ENCODE data around the gene SLC25A4. TPM values are rescaled to one million over a fixed set of nuclear protein-coding genes. Genes with fewer than 3 reads are reported as not detected.

The SLC25A4 gene
- total and polyA plus RNA-seq, 12 donors, result 511 to 2,916 (median 1,758) TPM

DNA sequence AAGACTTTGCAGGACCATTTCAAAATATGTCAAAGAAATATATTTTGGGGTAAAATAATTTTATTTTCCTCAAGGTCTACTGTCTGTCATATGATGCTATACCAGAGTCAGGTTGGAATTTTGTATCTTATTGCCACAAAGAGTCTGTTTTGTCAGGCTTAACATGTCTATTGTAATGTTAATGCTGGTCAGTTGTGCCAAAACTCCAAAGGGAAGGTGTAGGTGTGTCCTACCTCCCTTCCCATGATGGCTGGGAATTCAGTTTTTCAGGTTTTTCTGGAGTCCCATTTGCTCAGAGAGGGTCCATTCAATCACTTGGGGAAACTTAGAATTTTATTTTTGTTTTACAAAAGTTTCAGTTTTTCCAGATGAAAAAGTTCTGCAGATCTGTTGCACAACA is 33.3 kb upstream of the SLC25A4 start:
- ATAC-seq, result no peak
- intact Hi-C loops (cut with DNase I), result no loop called here
- Histone ChIP-seq H3K27ac (peak overlapping the region in 1 of 10 donors; percentile 59), H3K9me3 (no peaks in the 10 kb centered on the region), H3K36me3 (no peaks in the 10 kb centered on the region), H3K27me3 (no peaks in the 10 kb centered on the region), H3K4me1 (peaks cover 9 to 47% (median 27%) of the 10 kb centered on the region in 9 donors), H3K4me3 (no peak overlapping the region)
- TF ChIP-seq, protein P1, sequence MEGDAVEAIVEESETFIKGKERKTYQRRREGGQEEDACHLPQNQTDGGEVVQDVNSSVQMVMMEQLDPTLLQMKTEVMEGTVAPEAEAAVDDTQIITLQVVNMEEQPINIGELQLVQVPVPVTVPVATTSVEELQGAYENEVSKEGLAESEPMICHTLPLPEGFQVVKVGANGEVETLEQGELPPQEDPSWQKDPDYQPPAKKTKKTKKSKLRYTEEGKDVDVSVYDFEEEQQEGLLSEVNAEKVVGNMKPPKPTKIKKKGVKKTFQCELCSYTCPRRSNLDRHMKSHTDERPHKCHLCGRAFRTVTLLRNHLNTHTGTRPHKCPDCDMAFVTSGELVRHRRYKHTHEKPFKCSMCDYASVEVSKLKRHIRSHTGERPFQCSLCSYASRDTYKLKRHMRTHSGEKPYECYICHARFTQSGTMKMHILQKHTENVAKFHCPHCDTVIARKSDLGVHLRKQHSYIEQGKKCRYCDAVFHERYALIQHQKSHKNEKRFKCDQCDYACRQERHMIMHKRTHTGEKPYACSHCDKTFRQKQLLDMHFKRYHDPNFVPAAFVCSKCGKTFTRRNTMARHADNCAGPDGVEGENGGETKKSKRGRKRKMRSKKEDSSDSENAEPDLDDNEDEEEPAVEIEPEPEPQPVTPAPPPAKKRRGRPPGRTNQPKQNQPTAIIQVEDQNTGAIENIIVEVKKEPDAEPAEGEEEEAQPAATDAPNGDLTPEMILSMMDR (IDR thresholded peaks at IDR 0.05), result no peak
- no peak for DNase-seq

DNA sequence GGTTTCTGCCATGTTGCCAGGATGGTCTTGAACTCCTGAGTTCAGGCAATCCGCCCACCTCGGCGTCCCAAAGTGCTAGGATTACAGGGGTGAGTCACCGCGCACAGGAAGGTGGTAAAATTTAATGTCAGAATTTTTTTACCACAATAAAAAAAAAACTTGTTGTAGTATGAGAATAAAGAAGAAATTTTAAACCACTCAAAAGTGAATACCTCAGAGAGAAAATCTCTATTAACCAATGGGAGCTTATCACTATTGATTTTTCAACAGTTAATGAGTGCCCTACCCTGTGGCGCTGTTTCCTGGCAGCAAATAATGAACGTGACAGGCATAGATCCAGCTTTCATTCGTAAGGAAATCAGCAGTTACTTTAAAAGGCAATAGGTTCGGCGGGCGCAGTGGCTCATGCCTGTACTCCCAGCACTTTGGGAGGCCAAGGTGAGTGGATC is 32.7 kb upstream of the SLC25A4 start:
- no peak overlapping the region for H3K4me3 ChIP-seq
- no peaks in the 10 kb centered on the region for H3K27me3 ChIP-seq

DNA sequence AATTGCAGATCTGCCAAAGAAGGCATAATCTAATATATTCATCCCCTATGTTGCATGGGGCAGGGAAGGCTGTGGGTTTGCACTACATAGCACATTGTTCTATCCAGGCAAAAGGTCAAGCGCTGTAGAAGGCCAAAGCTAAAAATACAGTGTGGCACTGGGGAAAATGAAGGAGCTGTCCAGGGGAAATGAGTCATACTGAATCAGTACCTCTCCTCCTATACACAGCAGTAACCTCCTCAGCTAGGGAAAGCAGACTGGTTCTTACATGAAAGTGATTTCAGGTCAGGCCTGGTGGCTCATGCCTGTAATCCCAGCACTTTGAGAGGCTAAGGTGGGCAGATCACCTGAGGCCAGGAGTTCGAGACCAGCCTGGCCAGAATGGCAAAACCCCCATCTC is 31.0 kb upstream of the SLC25A4 start:
- Histone ChIP-seq H3K4me3 (no peak overlapping the region), H3K9me3 (no peaks in the 10 kb centered on the region), H3K36me3 (no peaks in the 10 kb centered on the region), H3K27me3 (no peaks in the 10 kb centered on the region), H3K27ac (peak overlapping the region; percentile 44 to 91 (median 81)), H3K4me1 (peaks cover 9 to 69% (median 34%) of the 10 kb centered on the region in 9 donors)
- TF ChIP-seq, protein P1 (IDR thresholded peaks at IDR 0.05), result no peak
- peak in 1 of 2 donors; percentile 79 for DNase-seq
- 33 to 41% methylated on average over 2 of the region's 2 CpGs for WGBS, 2 donors
- intact Hi-C loops (cut with DNase I), result no loop called here
- ATAC-seq, result peak; percentile 88 to 97 (median 97)

More for the DNA sequence above, 32.7 kb upstream of the SLC25A4 start:
- no peaks in the 10 kb centered on the region for H3K9me3 ChIP-seq
- intact Hi-C loops (cut with DNase I), result no loop called here
- 65 to 71% methylated on average over 11 of the region's 11 CpGs for WGBS, 2 donors
- peak overlapping the region in 2 of 10 donors; percentile 51 to 59 for H3K27ac ChIP-seq
- TF ChIP-seq, protein P1 (IDR thresholded peaks at IDR 0.05), result no peak
- H3K4me1 ChIP-seq, result peaks cover 9 to 51% (median 29%) of the 10 kb centered on the region in 9 donors
- no peaks in the 10 kb centered on the region for H3K36me3 ChIP-seq
- DNase-seq, result no peak
- no peak for ATAC-seq

DNA sequence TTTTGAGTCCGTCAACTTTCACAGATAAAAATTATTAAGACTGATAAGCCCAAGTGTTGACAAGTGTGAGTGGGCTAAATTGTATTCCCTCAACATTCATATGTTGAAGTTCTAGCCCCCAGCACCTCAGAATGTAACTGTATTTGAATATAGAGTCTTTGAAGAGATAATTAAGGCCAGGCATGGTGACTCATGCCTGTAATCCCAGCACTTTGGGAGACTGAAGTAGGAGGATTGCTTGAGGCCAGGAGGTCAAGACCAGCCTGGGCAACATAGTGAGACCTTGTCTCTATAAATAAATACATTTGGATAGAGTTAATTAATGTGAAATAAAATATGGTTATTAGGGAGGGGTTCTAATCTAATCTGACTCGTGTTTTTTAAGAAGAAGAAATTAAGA is 29.7 kb upstream of the SLC25A4 start:
- no peak for ATAC-seq
- 50 to 62% methylated on average over 2 of the region's 2 CpGs for whole genome bisulfite sequencing, 2 donors
- Histone ChIP-seq H3K36me3 (no peaks in the 10 kb centered on the region), H3K27me3 (no peaks in the 10 kb centered on the region), H3K4me1 (peaks cover 9 to 68% (median 34%) of the 10 kb centered on the region in 9 donors), H3K9me3 (no peaks in the 10 kb centered on the region), H3K4me3 (no peak overlapping the region), H3K27ac (peak overlapping the region; percentile 0 to 91 (median 81))
- TF ChIP-seq, protein P1 (IDR thresholded peaks at IDR 0.05), result no peak
- no peak for DNase-seq
- intact Hi-C loops (cut with DNase I), result no loop called here
